Endothelial cell of umbilical vein (primary cell): ENCODE results near the gene LONP2. TPM values are rescaled to one million over a fixed set of nuclear protein-coding genes. Genes with fewer than 3 reads are reported as not detected.

Experiments
- BruUV-seq: library from RNA; stranded (reverse); fragments of 400-500 nt; replicated peaks from 2 replicates; lab custom pipeline; 2021; lab: Mats Ljungman, UMichigan
- CTCF ChIA-PET: fragments of 300-600, 350-600 bp; sonication (Branson Sonifier 250); formaldehyde crosslinking; loops from one replicate; lab custom pipeline; 2021; ENCODE audit warnings: antibody characterized with exemption, inconsistent platforms; lab: Charles Lee
- POLR2A ChIA-PET: fragments of 300-600, 350-600 bp; sonication (Branson Sonifier 250); formaldehyde crosslinking; loops from one replicate; lab custom pipeline; 2021; ENCODE audit warnings: antibody characterized with exemption, inconsistent platforms; lab: Charles Lee
- DNase-seq: peaks from one replicate; pipeline ENCODE4 v3.0.0-alpha.2; 2011; ENCODE audit warnings: low read depth, low spot score
- FAIRE-seq: peaks from 2 replicates; lab custom pipeline; 2011; peaks lifted over from hg19 to GRCh38; lab: Jason Lieb, UNC
- H2AFZ ChIP-seq: 2 replicates; pipeline ENCODE4 v1.6.0; 2012; ENCODE audit warnings: low read depth, low read length, control low read depth, inconsistent platforms
- H3K27ac ChIP-seq: 2 replicates; pipeline ENCODE4 v1.5.1; 2011; ENCODE audit warnings: low read depth, mild to moderate bottlenecking, control low read depth, low read length, moderate library complexity; ENCODE audit not compliant: insufficient read depth
- H3K27me3 ChIP-seq, 2 experiments: 2 replicates each; pipeline versions ENCODE4 v1.6.0 to v1.6.1; 2011; ENCODE audit warnings: low read length in 2 of 2, mixed read lengths in 1 of 2; ENCODE audit not compliant: control insufficient read depth in 2 of 2, insufficient read depth in 2 of 2
- H3K36me3 ChIP-seq, 2 experiments: 2 replicates in 1 of 2; 3 replicates in 1 of 2; pipeline ENCODE4 v1.5.1; 2011; ENCODE audit warnings: low read length in 2 of 2, mild to moderate bottlenecking in 1 of 2, moderate library complexity in 1 of 2; ENCODE audit not compliant: control insufficient read depth in 2 of 2, insufficient read depth in 2 of 2; ENCODE audit errors: extremely low read depth in 1 of 2
- H3K4me1 ChIP-seq: 3 replicates; pipeline ENCODE4 v1.5.1; 2011; ENCODE audit warnings: mild to moderate bottlenecking, low read length; ENCODE audit not compliant: control insufficient read depth, insufficient read depth; ENCODE audit errors: extremely low read depth
- H3K4me2 ChIP-seq: 2 replicates; pipeline ENCODE4 v1.6.1; 2011; ENCODE audit warnings: low read length, control low read depth, mixed read lengths; ENCODE audit not compliant: insufficient read depth
- H3K4me3 ChIP-seq, 3 experiments: fragments of 200-600 bp in 1 of 3; sonication (generic), shearing (Covaris generic) in 1 of 3; replicated peaks in 1 of 3; 2 replicates each; pipeline ENCODE4 v1.5.1; 2011 to 2016; ENCODE audit warnings: control low read depth in 3 of 3, low read length in 3 of 3, mild to moderate bottlenecking in 2 of 3, inconsistent platforms in 1 of 3, low read depth in 1 of 3, moderate library complexity in 1 of 3; ENCODE audit not compliant: insufficient read depth in 1 of 3
- H3K79me2 ChIP-seq: 2 replicates; pipeline ENCODE4 v1.6.0; 2012; ENCODE audit warnings: low read length, inconsistent platforms; ENCODE audit not compliant: control insufficient read depth, insufficient read depth
- H3K9ac ChIP-seq: replicated peaks from 2 replicates; pipeline ENCODE3; 2011; ENCODE audit warnings: low read length, control low read depth; ENCODE audit not compliant: insufficient read depth; ENCODE audit errors: extremely low read depth
- H3K9me1 ChIP-seq: replicated peaks from 3 replicates; pipeline ENCODE4 v1.6.0; 2011; ENCODE audit warnings: mild to moderate bottlenecking, low read length; ENCODE audit not compliant: control insufficient read depth, insufficient read depth; ENCODE audit errors: extremely low read depth
- H3K9me3 ChIP-seq: replicated peaks from 2 replicates; pipeline ENCODE4 v1.5.1; 2012; ENCODE audit warnings: low read length, inconsistent platforms; ENCODE audit not compliant: control insufficient read depth, insufficient read depth
- H4K20me1 ChIP-seq: replicated peaks from 2 replicates; pipeline ENCODE3; 2011; ENCODE audit warnings: mild to moderate bottlenecking, low read length; ENCODE audit not compliant: control insufficient read depth, insufficient read depth; ENCODE audit errors: extremely low read depth
- CTCF ChIP-seq, 2 donors: IDR thresholded peaks; 1 replicate in 1 of 2; 2 replicates in 1 of 2; pipeline ENCODE4 v1.5.1; 2011; ENCODE audit warnings: low read length in 2 of 2, mild to moderate bottlenecking in 2 of 2, moderate library complexity in 2 of 2, control low read depth in 1 of 2, inconsistent platforms in 1 of 2, low read depth in 1 of 2; ENCODE audit not compliant: insufficient read depth in 1 of 2; ENCODE audit errors: extremely low read depth in 1 of 2
- EZH2 ChIP-seq: IDR thresholded peaks from 2 replicates; pipeline ENCODE4 v1.6.1; 2012; ENCODE audit warnings: borderline replicate concordance, low read depth, mild to moderate bottlenecking, moderate library complexity, low read length, inconsistent platforms; ENCODE audit not compliant: severe bottlenecking
- FOS ChIP-seq: IDR thresholded peaks from 2 replicates; pipeline ENCODE4 v1.6.1; 2011; ENCODE audit warnings: mild to moderate bottlenecking, low read length, moderate library complexity, borderline replicate concordance; ENCODE audit not compliant: insufficient read depth
- GATA2 ChIP-seq: IDR thresholded peaks from 2 replicates; pipeline ENCODE4 v1.7.0; 2011; ENCODE audit warnings: low read depth, mild to moderate bottlenecking, moderate library complexity, mixed read lengths, low read length; ENCODE audit not compliant: insufficient read length, insufficient read depth
- JUN ChIP-seq: IDR thresholded peaks from 2 replicates; pipeline ENCODE4 v1.6.1; 2011; ENCODE audit warnings: borderline replicate concordance, low read depth; ENCODE audit not compliant: insufficient read length, insufficient read depth
- MAX ChIP-seq: IDR thresholded peaks from 2 replicates; pipeline ENCODE4 v1.6.1; 2011; ENCODE audit not compliant: insufficient read depth, insufficient read length
- MYC ChIP-seq: IDR thresholded peaks from one replicate; pipeline ENCODE4 v1.6.1; 2011; ENCODE audit warnings: mild to moderate bottlenecking, low read depth, low read length
- POLR2A ChIP-seq: IDR thresholded peaks from 2 replicates; pipeline ENCODE4 v1.6.1; 2012; ENCODE audit warnings: low read depth, mild to moderate bottlenecking, control low read depth, low read length
- POLR2AphosphoS5 ChIP-seq: IDR thresholded peaks from 2 replicates; pipeline ENCODE4 v1.6.1; 2012; ENCODE audit warnings: low read depth, mild to moderate bottlenecking, control low read depth, low read length, moderate library complexity; ENCODE audit not compliant: insufficient read depth
- dilution Hi-C: fragments of 300-500 bp; cut with MboI; formaldehyde crosslinking; loops from one replicate; pipeline ENCODE4 v1.15.0; 2019; ENCODE audit warnings: low sequenced_read_pairs; ENCODE audit not compliant: extremely low pct_ligation_motif_present
- intact Hi-C: fragments of 100-400 bp; cut with micrococcal nuclease; formaldehyde crosslinking; loops from one replicate; pipeline ENCODE4 v1.10.0; 2022
- polyA plus RNA-seq, 4 experiments: library from polyadenylated mRNA; depleted of rRNA in 3 of 4; stranded (reverse) in 3 of 4; unstranded in 1 of 4; fragments of >200 nt; gene quantifications; 2 replicates each; pipeline versions ENCODE4 v1.2.1 to v1.2.3, GENCODE V29; 2011 to 2012; ENCODE audit warnings: missing spikeins in 1 of 4
- total RNA-seq: library from RNA; stranded (reverse); gene quantifications from 2 replicates; pipeline ENCODE4 v1.2.3, GENCODE V29; 2021

Gene LONP2
- total and polyA plus RNA-seq, 2 donors (not counting 3 experiments of a cell fraction or from before 2014, with no cell fraction given), result 13.5 to 38.4 TPM

GRCh38 chr16:48308535-48308934, 64.4 kb downstream of the LONP2 start:
- Histone ChIP-seq H3K9ac (no peak overlapping the region), H2AFZ (no peak overlapping the region), H3K4me3 (no peak overlapping the region), H3K36me3 (peaks cover 2 to 4% of the 10 kb centered on the region in 2 experiments), H3K79me2 (no peaks in the 10 kb centered on the region), H3K4me2 (no peak overlapping the region), H4K20me1 (no peaks in the 10 kb centered on the region), H3K27ac (no peak overlapping the region), H3K27me3 (no peaks in the 10 kb centered on the region), H3K9me3 (peaks cover 4% of the 10 kb centered on the region), H3K4me1 (no peaks in the 10 kb centered on the region), H3K9me1 (no peaks in the 10 kb centered on the region)
- intact Hi-C loops, result no loop called here
- CTCF ChIA-PET, result no interaction called here
- POLR2A ChIA-PET, result no interaction called here
- no peak for DNase-seq
- dilution Hi-C loops, result no loop called here
- FAIRE-seq, result no peak
- no peak for TF ChIP-seq FOS
- TF ChIP-seq POLR2AphosphoS5, result no peak
- TF ChIP-seq POLR2A, result no peak
- TF ChIP-seq MAX, result no peak
- no peak for TF ChIP-seq EZH2
- TF ChIP-seq GATA2, result no peak
- TF ChIP-seq JUN, result no peak
- no peak for TF ChIP-seq MYC
- no peak for TF ChIP-seq CTCF (IDR thresholded peaks at IDR 0.05; ENCODE audit: extremely low read depth in 1 of 2, insufficient read depth in 1 of 2, low read depth in 1 of 2, low read length in 2 of 2)
- BruUV-seq, result no TSS peak
